Spleen (tissue), 11 donors: ENCODE results near the gene ZNF771. TPM values are rescaled to one million over a fixed set of nuclear protein-coding genes. Genes with fewer than 3 reads are reported as not detected.

Source experiments
- DNase-seq: peaks from one replicate; pipeline ENCODE4 v3.0.0-alpha.2; 2020
- H3K27ac ChIP-seq, 8 donors: fragments of 200-600 bp; sonication (generic) in 7 of 8; 1 replicate in 4 of 8; 2 replicates in 4 of 8; pipeline versions ENCODE4 v1.5.0 to v1.8.0; 2016 to 2021; ENCODE audit warnings: inconsistent platforms in 4 of 8, mild to moderate bottlenecking in 4 of 8, moderate library complexity in 1 of 8
- H3K27me3 ChIP-seq, 7 donors: fragments of 200-600 bp; sonication (generic) in 6 of 7; replicated peaks in 1 of 7; 1 replicate in 4 of 7; 2 replicates in 3 of 7; pipeline versions ENCODE4 v1.5.0 to v1.8.0; 2016 to 2021; ENCODE audit warnings: inconsistent platforms in 3 of 7, mild to moderate bottlenecking in 1 of 7
- H3K36me3 ChIP-seq, 6 donors: fragments of 200-600 bp; sonication (generic) in 5 of 6; 1 replicate in 4 of 6; 2 replicates in 2 of 6; pipeline versions ENCODE4 v1.5.0 to v1.8.0; 2016 to 2021; ENCODE audit warnings: inconsistent platforms in 2 of 6
- H3K4me1 ChIP-seq, 6 donors: fragments of 200-600 bp; sonication (generic) in 5 of 6; 1 replicate in 3 of 6; 2 replicates in 3 of 6; pipeline versions ENCODE4 v1.5.0 to v1.8.0; 2016 to 2021; ENCODE audit warnings: inconsistent platforms in 3 of 6
- H3K4me3 ChIP-seq, 8 donors: fragments of 200-600 bp; sonication (generic) in 7 of 8; 1 replicate in 4 of 8; 2 replicates in 4 of 8; pipeline versions ENCODE4 v1.5.0 to v1.8.0; 2016 to 2021; ENCODE audit warnings: inconsistent platforms in 4 of 8, mild to moderate bottlenecking in 4 of 8, moderate library complexity in 2 of 8
- H3K9me3 ChIP-seq, 8 donors: fragments of 200-600 bp; sonication (generic) in 7 of 8; 1 replicate in 4 of 8; 2 replicates in 4 of 8; pipeline versions ENCODE4 v1.5.0 to v1.8.0; 2016 to 2021; ENCODE audit warnings: inconsistent platforms in 4 of 8
- POLR2A ChIP-seq, 3 donors: fragments of 450-650 bp; IDR thresholded peaks; one replicate each; pipeline ENCODE4 v1.5.1; 2017; ENCODE audit warnings: antibody characterized with exemption in 3 of 3, mild to moderate bottlenecking in 1 of 3
- POLR2AphosphoS5 ChIP-seq, 3 donors: sonication (generic); formaldehyde crosslinking; IDR thresholded peaks; one replicate each; pipeline ENCODE4 v1.5.1; 2017; ENCODE audit warnings: antibody characterized with exemption in 3 of 3
- WGBS, 5 donors: extraction: QIAGEN DNeasy Blood & Tissue Kit in 3 of 5; methylation state at CpG; one replicate each; pipeline versions ENCODE4 v1.1.5 to v1.1.7; 2013 to 2018; 5-methylcytosine and 5-hydroxymethylcytosine counted together
- intact Hi-C: fragments of 100-400 bp; cut with DNase I; formaldehyde crosslinking; loops from one replicate; pipeline ENCODE4 v1.15.0; 2023; ENCODE audit warnings: low total_unique reads
- polyA plus RNA-seq, 3 donors: library from polyadenylated mRNA; stranded (reverse); fragments of 200-250 nt; gene quantifications; one replicate each; pipeline ENCODE4 v1.2.1, GENCODE V29; 2013
- total RNA-seq, 7 donors: library from RNA; depleted of rRNA in 3 of 7; stranded (reverse); fragments of >200 nt in 3 of 7; fragmentation: NEBNext Ultra II Directional in 4 of 7; extraction: Animal tissue kit (Norgen Biotek cat#: 25700) in 4 of 7; gene quantifications; one replicate each; pipeline versions ENCODE4 v1.1.0 to v1.2.1, GENCODE V29; 2016 to 2021
- TF ChIP-seq, protein P1 (sequence below), 11 experiments: fragments of 200-600 bp in 7 of 11; fragments of 450-650 bp in 4 of 11; sonication (generic) in 4 of 11; IDR thresholded peaks in 8 of 11; conservative IDR thresholded peaks in 3 of 11; 1 replicate in 7 of 11; 2 replicates in 4 of 11; pipeline versions ENCODE4 v1.4.0 to v1.8.0; 2016 to 2021; ENCODE audit warnings: antibody characterized with exemption in 11 of 11, inconsistent platforms in 4 of 11, mild to moderate bottlenecking in 1 of 11
- donor health status: healthy with polysubstance abuse.
- donor health status: DM: no; HTN: no; CAD: no; lungs with moderate emphysema.
- donor health status: DM: no; HTN: no; CAD: no.
- donor health status: Bipolar disorder and iron deficiency.
- donor health status: healthy.
- donor health status: DM: no; HTN: no; CAD: no.
- donor health status: DM: yes; HTN: yes; CAD: no.

ZNF771 gene
- total and polyA plus RNA-seq, 10 donors, result 2.2 to 10.2 (median 3.1) TPM

GRCh38 chr16:30417529-30418349, 10.3 kb downstream of the ZNF771 start:
- intact Hi-C loops, result no loop called here
- peak; percentile 98 for DNase-seq
- 0 to 3% (median 1%) methylated on average over 22 to 140 of the region's 140 CpGs for WGBS, 5 donors

DNA sequence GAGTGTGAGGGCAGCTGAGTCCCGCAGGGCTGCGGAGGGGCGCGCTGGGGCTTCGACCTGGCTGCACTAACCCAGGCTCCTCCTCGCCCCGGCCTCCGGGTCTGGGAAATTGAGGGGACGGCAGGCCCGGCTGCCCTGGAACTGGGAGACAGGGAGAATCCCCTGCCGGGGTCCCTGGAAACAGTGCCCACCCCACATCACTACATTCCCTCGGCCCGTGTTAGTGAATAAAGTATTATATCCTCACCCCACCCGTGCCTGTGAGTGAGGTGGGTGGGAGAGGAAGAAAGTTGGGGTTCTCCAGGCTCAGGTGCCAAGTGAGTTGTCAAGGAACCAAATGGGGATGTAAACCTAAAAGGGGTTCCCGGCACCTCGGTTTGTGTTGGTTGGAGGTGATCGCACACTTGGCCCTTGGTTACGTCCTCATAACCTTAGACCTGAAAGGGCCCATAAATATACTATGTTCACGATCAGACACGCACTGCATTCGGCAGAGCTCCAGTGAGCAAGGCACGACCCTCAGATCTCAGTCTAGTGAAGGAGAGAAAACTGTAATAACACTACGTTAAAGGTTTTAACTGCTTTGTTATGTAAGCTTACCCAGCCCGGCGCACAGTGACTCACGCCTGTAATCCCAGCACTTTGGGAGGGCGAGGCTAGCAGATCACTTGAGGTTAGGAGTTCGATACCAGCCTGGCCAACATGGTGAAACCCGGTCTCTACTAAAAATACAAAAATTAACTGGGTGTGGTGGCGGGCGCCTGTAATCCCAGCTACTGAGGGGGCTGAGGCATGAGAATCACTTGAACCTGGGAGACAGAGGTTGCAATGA, 11.2 kb downstream of the ZNF771 start:
- H3K27me3 ChIP-seq, result no peaks in the 10 kb centered on the region

More at GRCh38 chr16:30417529-30418349, 10.3 kb downstream of the ZNF771 start:
- Histone ChIP-seq H3K27me3 (no peaks in the 10 kb centered on the region), H3K4me1 (peaks cover 4 to 21% (median 16%) of the 10 kb centered on the region in 6 donors), H3K4me3 (peak overlapping the region; percentile 51 to 77 (median 67)), H3K9me3 (no peaks in the 10 kb centered on the region), H3K27ac (peak overlapping the region; percentile 86 to 94 (median 89)), H3K36me3 (peaks cover 0 to 40% (median 17%) of the 10 kb centered on the region in 6 donors)
- TF ChIP-seq, protein P1, sequence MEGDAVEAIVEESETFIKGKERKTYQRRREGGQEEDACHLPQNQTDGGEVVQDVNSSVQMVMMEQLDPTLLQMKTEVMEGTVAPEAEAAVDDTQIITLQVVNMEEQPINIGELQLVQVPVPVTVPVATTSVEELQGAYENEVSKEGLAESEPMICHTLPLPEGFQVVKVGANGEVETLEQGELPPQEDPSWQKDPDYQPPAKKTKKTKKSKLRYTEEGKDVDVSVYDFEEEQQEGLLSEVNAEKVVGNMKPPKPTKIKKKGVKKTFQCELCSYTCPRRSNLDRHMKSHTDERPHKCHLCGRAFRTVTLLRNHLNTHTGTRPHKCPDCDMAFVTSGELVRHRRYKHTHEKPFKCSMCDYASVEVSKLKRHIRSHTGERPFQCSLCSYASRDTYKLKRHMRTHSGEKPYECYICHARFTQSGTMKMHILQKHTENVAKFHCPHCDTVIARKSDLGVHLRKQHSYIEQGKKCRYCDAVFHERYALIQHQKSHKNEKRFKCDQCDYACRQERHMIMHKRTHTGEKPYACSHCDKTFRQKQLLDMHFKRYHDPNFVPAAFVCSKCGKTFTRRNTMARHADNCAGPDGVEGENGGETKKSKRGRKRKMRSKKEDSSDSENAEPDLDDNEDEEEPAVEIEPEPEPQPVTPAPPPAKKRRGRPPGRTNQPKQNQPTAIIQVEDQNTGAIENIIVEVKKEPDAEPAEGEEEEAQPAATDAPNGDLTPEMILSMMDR (IDR thresholded peaks at IDR 0.05 in 8 of 11, conservative IDR thresholded peaks at IDR 0.05 in 3 of 11), result peak in 9 of 11 experiments; percentile 10 to 48 (median 33)
- TF ChIP-seq POLR2A (IDR thresholded peaks at IDR 0.05) (peak in 1 of 3 donors; percentile 24), POLR2AphosphoS5 (IDR thresholded peaks at IDR 0.05) (peak; percentile 90 to 94 (median 91))

DNA sequence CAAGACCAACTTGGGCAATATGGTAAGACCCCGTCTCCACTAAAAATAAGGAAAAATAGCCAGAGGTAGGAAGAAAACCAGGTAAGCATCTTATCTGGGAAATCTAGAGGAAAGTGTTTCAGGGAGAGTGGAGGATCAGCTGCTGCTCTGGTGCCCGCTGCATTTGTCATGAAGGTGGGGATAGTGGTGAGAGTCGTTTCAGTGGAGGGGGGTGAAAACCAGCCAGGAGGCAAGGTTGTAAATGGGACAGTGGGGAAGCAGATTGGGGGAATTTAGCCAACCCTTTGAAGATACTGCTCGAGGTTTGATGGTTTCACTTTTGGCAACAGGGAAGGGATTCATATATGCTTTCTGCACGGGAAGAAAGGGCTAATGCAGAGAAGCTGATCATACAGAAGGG, 13.6 kb downstream of the ZNF771 start:
- H3K27me3 ChIP-seq, result no peaks in the 10 kb centered on the region
- no peaks in the 10 kb centered on the region for H3K9me3 ChIP-seq
- peaks cover 4 to 21% (median 16%) of the 10 kb centered on the region in 6 donors for H3K4me1 ChIP-seq
- no peak overlapping the region for H3K4me3 ChIP-seq
- WGBS, 5 donors, result 76 to 89% (median 80%) methylated on average over 5 of the region's 5 CpGs
- no peak for TF ChIP-seq POLR2AphosphoS5 (IDR thresholded peaks at IDR 0.05)
- TF ChIP-seq, protein P1 (IDR thresholded peaks at IDR 0.05 in 8 of 11, conservative IDR thresholded peaks at IDR 0.05 in 3 of 11), result no peak
- no peak for TF ChIP-seq POLR2A (IDR thresholded peaks at IDR 0.05)
- DNase-seq, result no peak
- peaks cover 0 to 61% (median 40%) of the 10 kb centered on the region in 6 donors for H3K36me3 ChIP-seq
- no peak overlapping the region for H3K27ac ChIP-seq
- intact Hi-C loops, result no loop called here

More for the DNA sequence above, 11.2 kb downstream of the ZNF771 start:
- TF ChIP-seq, protein P1 (IDR thresholded peaks at IDR 0.05 in 8 of 11, conservative IDR thresholded peaks at IDR 0.05 in 3 of 11), result no peak
- no peak for TF ChIP-seq POLR2AphosphoS5 (IDR thresholded peaks at IDR 0.05)
- no peak for TF ChIP-seq POLR2A (IDR thresholded peaks at IDR 0.05)
- H3K4me3 ChIP-seq, result peak overlapping the region; percentile 51 to 77 (median 67)
- no peaks in the 10 kb centered on the region for H3K9me3 ChIP-seq
- peak overlapping the region; percentile 86 to 94 (median 89) for H3K27ac ChIP-seq
- intact Hi-C loops, result no loop called here
- peaks cover 0 to 45% (median 26%) of the 10 kb centered on the region in 6 donors for H3K36me3 ChIP-seq
- WGBS, 5 donors, result 63 to 67% (median 63%) methylated on average over 31 of the region's 31 CpGs
- peaks cover 4 to 21% (median 16%) of the 10 kb centered on the region in 6 donors for H3K4me1 ChIP-seq
- DNase-seq, result no peak
